Measurements from ENCODE around the gene DDX49.
"Not testable (repeated sequence)": the region's sequence is repeated elsewhere in the genome, so short reads cannot be mapped to it uniquely, and the experiment has no call there.

The DDX49 gene

GRCh38 chr19:18943465-18943864, 23.9 kb downstream of the DDX49 start:
- no peak for DNase-seq

DNA sequence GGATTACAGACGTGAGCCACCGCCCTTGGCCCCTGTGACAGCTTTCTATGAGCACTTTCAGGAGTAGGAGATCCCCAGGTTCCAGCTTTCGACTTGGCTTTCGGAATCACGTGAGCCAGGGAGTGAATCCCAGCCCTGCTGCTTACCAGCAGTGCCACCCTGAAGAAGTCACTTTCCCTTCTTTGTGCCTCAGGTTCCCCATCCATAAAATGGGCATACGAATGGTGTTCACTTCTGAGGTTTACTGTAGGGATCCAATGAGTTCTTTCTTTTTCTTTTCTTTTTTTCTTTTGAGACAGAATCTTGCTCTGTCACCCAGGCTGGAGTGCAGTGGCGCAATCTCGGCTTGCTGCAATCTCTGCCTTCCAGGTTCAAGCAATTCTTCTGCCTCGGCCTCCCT, 25.8 kb downstream of the DDX49 start:
- no peak for DNase-seq

GRCh38 chr19:18946335-18946734, 26.8 kb downstream of the DDX49 start:
- no peak for DNase-seq

GRCh38 chr19:18946918-18947317, 27.4 kb downstream of the DDX49 start:
- no peak for DNase-seq

DNA sequence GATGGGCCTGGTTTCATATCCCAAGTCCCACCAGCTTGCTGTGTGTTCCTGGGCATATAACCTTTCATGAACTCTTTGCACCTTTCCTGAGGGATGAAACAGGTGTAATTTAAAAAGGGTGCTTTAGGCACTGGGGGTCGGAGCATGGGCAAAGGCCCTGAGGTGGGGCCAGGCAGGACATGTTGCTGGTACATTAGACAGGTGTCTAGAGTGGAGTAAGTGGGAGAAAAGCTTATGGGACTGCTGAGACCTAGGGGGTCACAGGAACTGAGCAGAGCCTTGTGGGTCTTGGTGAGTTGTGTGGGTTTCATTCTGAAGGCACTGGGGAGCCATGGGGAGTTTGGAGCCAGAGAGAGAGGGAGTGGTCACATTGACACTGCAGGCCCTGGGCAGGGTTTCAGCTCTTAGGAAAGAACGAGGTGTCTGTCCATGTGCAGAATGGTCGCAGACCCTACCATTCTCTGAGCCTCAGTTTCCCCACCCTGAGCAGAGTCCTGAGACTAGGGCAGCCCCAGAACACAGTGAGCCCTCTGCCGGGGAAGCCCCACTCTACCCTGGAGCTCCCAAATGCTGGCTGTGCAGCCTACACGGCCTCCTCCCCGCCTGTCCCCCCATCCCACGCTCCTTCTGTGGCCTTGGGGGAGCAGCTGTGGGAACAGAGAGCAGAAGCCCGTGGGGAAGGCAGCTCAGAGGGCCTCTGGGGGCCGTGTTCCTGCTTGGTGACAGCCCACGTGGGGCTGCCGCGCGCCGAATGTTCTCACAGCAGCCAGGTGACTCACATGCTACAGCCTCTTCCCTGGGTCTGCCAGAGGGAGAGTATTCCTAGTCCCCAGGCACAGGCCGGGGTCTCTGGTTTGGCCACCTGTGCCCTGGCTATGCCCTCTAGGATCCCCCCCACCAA, 28.8 kb downstream of the DDX49 start:
- DNase-seq = no peak

GRCh38 chr19:18948976-18949356, 29.5 kb downstream of the DDX49 start:
- no peak for DNase-seq

DNA sequence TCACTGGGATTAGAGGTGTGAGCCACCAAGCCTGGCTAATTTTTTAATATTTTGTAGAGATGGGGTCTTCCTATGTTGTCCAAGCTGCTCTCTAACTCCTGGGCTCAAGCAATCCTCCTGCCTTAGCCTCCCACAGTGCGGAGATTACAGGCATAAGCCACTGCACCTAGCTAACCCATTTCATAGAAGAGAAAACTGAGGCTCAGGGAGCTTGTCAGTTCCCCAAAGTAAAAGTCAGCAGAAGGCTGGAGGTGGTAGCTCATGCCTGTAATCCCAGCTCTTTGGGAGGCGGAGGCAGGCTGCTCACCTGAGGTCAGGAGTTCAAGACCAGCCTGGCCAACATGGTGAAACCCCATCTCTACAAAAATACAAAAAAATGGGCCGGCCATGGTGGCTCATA, 30.3 kb downstream of the DDX49 start:
- no peak for DNase-seq

GRCh38 chr19:18951721-18952281, 32.3 kb downstream of the DDX49 start:
- no peak for DNase-seq

DNA sequence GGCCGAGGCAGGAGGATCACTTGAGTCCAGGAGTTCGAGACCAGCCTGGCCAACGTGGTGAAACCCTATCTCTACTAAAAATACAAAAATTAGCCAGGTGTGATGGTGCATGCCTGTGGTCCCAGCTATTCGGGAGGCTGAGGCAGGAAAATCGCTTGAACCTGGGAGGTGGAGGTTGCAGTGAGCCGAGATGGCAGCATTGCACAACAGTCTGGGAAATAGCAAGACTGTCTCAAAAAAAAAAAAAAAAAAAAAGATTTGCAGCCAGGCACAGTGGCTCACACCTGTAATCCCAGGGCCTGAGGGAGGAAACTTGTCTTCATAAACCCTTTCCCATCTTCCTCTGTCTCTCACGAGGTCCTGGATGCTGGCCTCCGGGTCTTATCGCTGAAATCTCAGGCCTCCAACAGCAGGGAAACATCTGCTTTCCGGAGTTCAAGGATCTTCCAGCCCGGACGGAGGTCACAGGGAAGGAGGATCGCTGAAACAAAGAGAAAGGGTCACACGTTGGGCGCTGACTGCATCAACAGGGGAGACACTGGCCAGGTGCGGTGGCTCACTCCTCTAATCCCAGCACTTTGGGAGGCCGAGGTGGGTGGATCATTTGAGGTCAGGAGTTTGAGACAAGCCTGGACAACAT, 33.0 kb downstream of the DDX49 start:
- not testable (repeated sequence) for DNase-seq

GRCh38 chr19:18954094-18954493, 34.6 kb downstream of the DDX49 start:
- DNase-seq = no peak

DNA sequence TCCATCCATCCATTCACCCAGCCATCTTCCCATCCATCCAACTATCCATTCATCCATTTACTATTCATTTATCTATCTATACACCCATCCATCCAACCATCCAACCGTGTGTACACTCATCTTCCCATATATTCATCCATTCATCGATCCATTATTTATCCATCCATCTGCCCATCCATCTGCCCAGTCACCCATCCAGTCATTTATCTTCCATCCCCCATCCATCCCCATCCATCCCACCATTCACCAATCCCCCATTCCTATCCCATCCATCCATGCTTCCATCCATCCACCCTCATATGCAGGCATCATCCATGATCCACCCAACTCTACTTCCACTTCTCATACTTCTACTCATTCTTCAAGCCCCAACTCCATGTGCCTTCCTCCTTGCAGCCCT, 35.5 kb downstream of the DDX49 start:
- no peak for DNase-seq

DNA sequence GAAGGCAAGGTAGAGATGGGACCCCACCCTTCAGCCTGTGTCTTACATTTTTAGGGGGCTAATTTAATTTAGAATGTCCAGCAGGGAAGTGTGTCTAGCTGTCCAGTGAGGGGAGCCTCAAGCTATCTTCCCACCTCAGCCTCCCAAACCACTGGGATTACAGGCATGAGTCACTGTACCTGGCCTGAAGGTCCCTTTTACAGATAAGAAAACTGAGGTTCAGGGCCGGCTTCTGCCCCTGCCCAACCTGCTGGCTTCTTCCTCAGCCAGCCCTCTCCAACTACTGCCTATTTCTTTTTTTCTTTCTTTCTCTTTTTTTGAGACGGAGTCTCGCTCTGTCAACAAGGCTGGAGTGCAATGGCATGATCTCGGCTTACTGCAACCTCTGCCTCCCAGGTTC, 40.9 kb downstream of the DDX49 start:
- DNase-seq = no peak

DNA sequence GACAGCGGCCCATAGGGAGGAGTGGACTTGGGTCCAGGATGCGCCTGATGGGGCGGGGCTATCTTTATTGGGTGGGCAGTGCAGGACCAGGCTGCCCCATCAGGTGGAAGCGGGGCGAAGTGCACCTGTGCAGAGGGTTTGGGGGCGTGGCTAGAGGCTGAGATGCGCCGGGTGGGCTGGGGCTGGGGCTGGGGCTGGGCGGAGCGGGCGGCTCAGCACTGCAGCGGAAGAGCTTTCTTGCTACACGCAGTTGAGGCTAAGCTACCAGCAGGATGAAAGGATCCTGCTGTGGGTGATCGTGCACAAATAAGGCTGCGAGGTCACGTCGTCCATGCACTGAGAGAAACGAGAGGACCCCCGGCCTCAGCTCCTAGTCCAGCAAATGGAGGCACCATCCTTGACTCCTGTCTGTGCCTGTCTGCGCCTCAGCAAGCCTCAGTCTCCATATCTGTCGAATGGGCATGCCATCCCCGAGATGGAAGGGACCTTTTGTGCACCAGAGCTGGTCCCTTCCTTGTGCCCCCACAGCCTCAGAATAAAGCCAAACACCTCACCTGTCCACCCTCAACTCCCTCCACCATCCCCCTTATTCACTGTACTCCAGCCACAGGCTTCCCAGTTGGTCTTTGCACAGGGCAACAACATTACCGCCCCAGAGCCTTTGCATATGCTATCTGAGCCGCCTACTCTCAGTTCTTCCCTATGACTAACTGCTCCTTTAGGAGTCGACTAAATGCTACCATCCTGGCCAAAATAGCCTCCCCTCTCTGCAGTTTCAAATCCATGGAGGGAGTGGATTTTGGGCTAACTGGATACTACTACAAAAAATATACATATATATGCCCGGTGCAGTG, 42.5 kb downstream of the DDX49 start:
- no peak for DNase-seq

DNA sequence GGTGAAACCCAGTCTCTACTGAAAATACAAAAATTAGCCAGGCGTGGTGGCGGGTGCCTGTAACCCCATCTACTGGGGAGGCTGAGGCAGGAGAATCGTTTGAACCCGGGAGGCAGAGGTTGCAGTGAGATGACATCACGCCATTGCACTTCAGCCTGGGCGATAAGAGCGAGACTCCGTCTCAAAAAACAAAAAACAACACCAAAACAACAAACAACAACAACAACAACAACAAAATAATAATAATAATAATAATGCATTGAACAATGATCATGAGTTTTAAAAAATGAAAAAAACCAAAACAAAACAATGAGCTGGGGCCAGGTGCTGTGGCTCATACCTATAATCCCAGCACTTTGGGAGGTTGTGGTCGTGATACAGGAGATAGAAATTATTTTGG, 44.6 kb downstream of the DDX49 start:
- no peak for DNase-seq

- no peak for DNase-seq
Measured at GRCh38 chr19:18966307-18966706, 46.8 kb downstream of the DDX49 start.

DNA sequence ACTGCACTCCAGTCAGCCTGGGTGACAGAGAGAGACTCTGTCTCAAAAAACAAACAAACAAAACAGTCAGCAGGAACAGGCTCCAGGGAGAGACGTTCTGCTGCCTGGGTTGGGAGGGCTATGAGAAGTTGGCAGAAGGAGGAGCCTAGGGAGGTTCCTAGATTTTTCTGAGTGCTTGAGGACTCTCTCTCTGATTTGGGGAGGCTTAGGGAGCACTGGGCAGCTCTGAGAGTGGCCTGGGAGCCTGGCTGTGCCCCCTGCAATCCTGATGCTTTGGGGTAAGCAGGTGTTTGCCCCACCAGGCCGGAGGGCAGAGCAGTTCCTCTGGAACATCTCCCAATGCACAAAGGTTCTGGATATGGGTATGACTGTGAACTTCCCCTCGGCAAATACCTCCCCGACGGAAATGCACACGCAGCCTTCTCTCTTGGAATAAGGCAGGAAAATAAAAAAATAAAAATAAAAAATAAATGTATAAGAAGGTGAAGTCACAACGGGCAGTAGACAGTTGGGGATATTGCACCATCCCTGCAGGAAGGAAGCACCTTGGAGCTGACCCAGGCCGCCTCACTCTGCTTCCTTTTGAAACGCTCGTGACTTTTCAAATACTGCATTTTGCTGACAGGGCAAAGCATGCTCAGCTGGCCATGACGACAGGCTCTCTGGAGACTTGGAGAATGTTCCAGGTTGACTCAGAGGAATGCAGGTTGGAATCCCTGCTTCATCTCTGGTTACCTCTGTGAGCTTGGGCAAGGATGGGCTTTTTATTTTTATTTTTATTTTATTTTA, 48.0 kb downstream of the DDX49 start:
- DNase-seq = no peak

DNA sequence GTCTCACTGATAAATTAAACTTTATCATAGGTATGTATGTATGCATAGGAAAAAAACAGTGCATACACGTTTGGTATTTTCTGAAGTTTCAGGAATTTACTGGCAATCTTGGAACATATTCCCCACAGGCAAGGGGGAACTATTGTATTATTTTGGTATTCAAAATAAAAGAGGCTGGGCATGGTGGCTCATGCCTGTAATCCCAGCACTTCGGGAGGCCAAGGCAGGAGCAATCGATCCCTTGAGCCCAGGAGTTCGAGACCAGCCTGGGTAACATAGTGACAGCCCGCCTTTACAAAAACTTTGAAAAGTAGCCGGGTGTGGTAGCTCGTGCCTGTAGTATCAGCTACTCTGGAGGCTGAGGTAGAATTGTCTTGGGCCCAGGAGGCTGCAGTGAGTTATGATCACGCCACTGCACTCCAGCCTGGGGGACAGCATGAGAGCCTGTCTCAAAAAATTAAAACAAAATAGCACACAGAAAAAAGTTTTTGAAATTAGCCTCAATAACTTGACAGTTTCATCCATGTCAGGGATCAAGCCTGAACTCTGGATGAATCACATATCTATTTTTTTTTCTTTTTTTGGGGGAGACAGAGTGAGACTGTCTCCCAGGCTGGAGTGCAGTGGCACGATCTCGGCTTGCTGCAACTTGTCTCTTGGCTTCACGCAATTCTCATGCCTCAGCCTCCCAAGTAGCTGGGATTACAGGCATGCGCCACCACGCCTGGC, 50.6 kb downstream of the DDX49 start:
- no peak for DNase-seq

DNA sequence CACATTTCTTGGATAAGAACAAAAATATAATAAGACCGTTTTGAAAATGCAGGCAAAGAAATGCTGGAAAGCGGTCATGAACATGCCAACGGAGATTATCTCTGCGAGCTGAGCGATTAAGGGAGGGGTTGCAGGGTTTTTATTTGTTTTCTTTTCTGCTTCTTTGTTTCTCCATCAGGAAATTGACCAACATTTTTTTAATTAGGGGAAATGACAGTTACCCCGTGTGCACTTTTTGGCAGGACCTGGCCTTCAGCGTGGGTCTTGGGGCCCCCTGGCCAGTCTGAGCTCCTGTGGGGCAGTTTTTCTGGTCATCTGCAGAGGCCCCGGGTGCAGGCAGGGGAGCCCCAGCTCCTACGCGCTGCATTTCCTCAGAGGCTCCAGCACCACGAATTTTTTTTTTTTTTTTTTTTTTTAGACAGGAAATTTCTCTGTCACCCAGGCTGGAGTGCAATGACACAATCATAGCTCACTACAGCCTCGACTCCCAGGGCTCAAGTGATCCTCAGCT, 52.8 kb downstream of the DDX49 start:
- no peak for DNase-seq

DNA sequence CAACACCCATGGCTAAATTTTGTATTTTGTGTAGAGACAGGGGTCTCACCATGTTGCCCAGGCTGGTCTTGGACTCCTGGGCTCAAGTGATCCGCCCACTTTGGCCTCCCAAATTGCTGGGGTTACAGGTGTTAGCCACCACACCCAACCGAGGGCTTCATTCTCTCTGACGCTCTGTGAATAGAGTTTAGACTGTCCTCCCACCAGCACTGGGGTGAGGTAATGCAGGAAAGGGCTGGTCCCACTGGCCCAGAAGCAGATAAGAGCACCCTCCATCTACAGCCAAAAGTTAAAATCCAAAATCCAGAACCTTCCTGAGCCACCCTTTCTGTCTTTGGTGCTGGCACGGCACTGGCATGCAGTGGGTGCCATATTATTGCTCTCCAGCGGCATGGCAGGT, 53.3 kb downstream of the DDX49 start:
- no peak for DNase-seq

GRCh38 chr19:18975011-18975410, 55.5 kb downstream of the DDX49 start:
- no peak for DNase-seq

GRCh38 chr19:18975869-18976268, 56.4 kb downstream of the DDX49 start:
- DNase-seq = no peak
